ENCODE measurements around the gene PCDHB14. TPM values are rescaled to one million over a fixed set of nuclear protein-coding genes. Genes with fewer than 3 reads are reported as not detected.

PCDHB14 gene
- polyA plus RNA-seq, 3 donors: not detected

- peaks cover 0 to 4% (median 0%) of the 10 kb centered on the region in 3 donors for H3K27me3 Mint-ChIP-seq (ENCODE audit: low read depth in 3 of 3)
- H3K27ac Mint-ChIP-seq: no peak overlapping the region
- Histone ChIP-seq H4K20me1 (ENCODE audit: insufficient read depth, low read length) (no peaks in the 10 kb centered on the region), H3K27me3 (ENCODE audit: control insufficient read depth in 2 of 2, insufficient read depth in 2 of 2, low read length in 2 of 2) (no peaks in the 10 kb centered on the region), H3K27ac (ENCODE audit: low read depth in 1 of 2, low read length in 2 of 2) (no peak overlapping the region), H3K9me3 (replicated peaks in 1 of 2; ENCODE audit: control insufficient read depth in 1 of 2, insufficient read depth in 1 of 2, low read length in 2 of 2) (peaks cover 47 to 96% of the 10 kb centered on the region in 2 donors), H3K9ac (ENCODE audit: insufficient read depth, low read length, poor library complexity, severe bottlenecking) (no peak overlapping the region), H3K4me3 (replicated peaks in 1 of 3; ENCODE audit: low read depth in 2 of 3, low read length in 3 of 3) (peak overlapping the region in 1 of 3 experiments; percentile 16), H3K79me2 (ENCODE audit: insufficient read depth, low read length) (no peaks in the 10 kb centered on the region), H3K4me2 (replicated peaks; ENCODE audit: extremely low read depth, low read length, poor library complexity, severe bottlenecking) (no peak overlapping the region), H3K4me1 (ENCODE audit: control insufficient read depth in 1 of 2, insufficient read depth in 2 of 2, low read length in 2 of 2) (no peaks in the 10 kb centered on the region), H3K36me3 (replicated peaks in 1 of 2; ENCODE audit: control insufficient read depth in 1 of 2, insufficient read depth in 2 of 2, low read length in 2 of 2) (no peaks in the 10 kb centered on the region), H2AFZ (ENCODE audit: insufficient read depth, low read depth, low read length, poor library complexity, severe bottlenecking) (no peak overlapping the region)
- 60% methylated on average over 1 of the region's 5 CpGs for WGBS (ENCODE audit: insufficient coverage)
- H3K36me3 Mint-ChIP-seq: no peaks in the 10 kb centered on the region
- no peaks in the 10 kb centered on the region for H3K4me1 Mint-ChIP-seq
- no peak overlapping the region for H3K4me3 Mint-ChIP-seq
- intact Hi-C loops (cut with micrococcal nuclease): no loop called here
- TF ChIP-seq, protein P1, sequence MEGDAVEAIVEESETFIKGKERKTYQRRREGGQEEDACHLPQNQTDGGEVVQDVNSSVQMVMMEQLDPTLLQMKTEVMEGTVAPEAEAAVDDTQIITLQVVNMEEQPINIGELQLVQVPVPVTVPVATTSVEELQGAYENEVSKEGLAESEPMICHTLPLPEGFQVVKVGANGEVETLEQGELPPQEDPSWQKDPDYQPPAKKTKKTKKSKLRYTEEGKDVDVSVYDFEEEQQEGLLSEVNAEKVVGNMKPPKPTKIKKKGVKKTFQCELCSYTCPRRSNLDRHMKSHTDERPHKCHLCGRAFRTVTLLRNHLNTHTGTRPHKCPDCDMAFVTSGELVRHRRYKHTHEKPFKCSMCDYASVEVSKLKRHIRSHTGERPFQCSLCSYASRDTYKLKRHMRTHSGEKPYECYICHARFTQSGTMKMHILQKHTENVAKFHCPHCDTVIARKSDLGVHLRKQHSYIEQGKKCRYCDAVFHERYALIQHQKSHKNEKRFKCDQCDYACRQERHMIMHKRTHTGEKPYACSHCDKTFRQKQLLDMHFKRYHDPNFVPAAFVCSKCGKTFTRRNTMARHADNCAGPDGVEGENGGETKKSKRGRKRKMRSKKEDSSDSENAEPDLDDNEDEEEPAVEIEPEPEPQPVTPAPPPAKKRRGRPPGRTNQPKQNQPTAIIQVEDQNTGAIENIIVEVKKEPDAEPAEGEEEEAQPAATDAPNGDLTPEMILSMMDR (IDR thresholded peaks at IDR 0.05): no peak
- no peak for DNase-seq
- H3K9me3 Mint-ChIP-seq: peaks cover 17 to 91% (median 85%) of the 10 kb centered on the region in 7 donors
These were observed 37.5 kb downstream of the PCDHB14 start for GRCh38 chr5:141260458-141261237.

GRCh38 chr5:141261238-141261546 is 38.0 kb downstream of the PCDHB14 start:
- peaks cover 20 to 91% (median 85%) of the 10 kb centered on the region in 7 donors for H3K9me3 Mint-ChIP-seq
- intact Hi-C loops (cut with micrococcal nuclease): no loop called here
- H3K4me3 ChIP-seq (replicated peaks in 1 of 3; ENCODE audit: low read depth in 2 of 3, low read length in 3 of 3): no peak overlapping the region
- WGBS (ENCODE audit: insufficient coverage): no CpG with 5 or more reads among the region's 1 CpG
- H3K4me3 Mint-ChIP-seq: no peak overlapping the region
- H3K27ac ChIP-seq (ENCODE audit: low read depth in 1 of 2, low read length in 2 of 2): no peak overlapping the region
- H4K20me1 ChIP-seq (ENCODE audit: insufficient read depth, low read length): no peaks in the 10 kb centered on the region
- no peak overlapping the region for H3K27ac Mint-ChIP-seq
- no peak for DNase-seq
- no peaks in the 10 kb centered on the region for H3K4me1 ChIP-seq (ENCODE audit: control insufficient read depth in 1 of 2, insufficient read depth in 2 of 2, low read length in 2 of 2)
- TF ChIP-seq, protein P1 (IDR thresholded peaks at IDR 0.05): no peak
- no peaks in the 10 kb centered on the region for H3K36me3 Mint-ChIP-seq
- H3K9ac ChIP-seq (ENCODE audit: insufficient read depth, low read length, poor library complexity, severe bottlenecking): no peak overlapping the region
- H3K9me3 ChIP-seq (replicated peaks in 1 of 2; ENCODE audit: control insufficient read depth in 1 of 2, insufficient read depth in 1 of 2, low read length in 2 of 2): peaks cover 52 to 96% of the 10 kb centered on the region in 2 donors
- H3K27me3 ChIP-seq (ENCODE audit: control insufficient read depth in 2 of 2, insufficient read depth in 2 of 2, low read length in 2 of 2): no peaks in the 10 kb centered on the region
- H3K79me2 ChIP-seq (ENCODE audit: insufficient read depth, low read length): no peaks in the 10 kb centered on the region
- H3K4me1 Mint-ChIP-seq: no peaks in the 10 kb centered on the region
- H3K36me3 ChIP-seq (replicated peaks in 1 of 2; ENCODE audit: control insufficient read depth in 1 of 2, insufficient read depth in 2 of 2, low read length in 2 of 2): no peaks in the 10 kb centered on the region
- no peak overlapping the region for H3K4me2 ChIP-seq (replicated peaks; ENCODE audit: extremely low read depth, low read length, poor library complexity, severe bottlenecking)
- peaks cover 0 to 2% (median 0%) of the 10 kb centered on the region in 3 donors for H3K27me3 Mint-ChIP-seq (ENCODE audit: low read depth in 3 of 3)
- no peak overlapping the region for H2AFZ ChIP-seq (ENCODE audit: insufficient read depth, low read depth, low read length, poor library complexity, severe bottlenecking)

Measured in CD14-positive monocyte (primary cell).